Activated CD4-positive, alpha-beta T cell treated with anti-CD3 and anti-CD28 coated beads for 36 hours (primary cell): ENCODE data around the gene TMEM215. TPM values are rescaled to one million over a fixed set of nuclear protein-coding genes. Genes with fewer than 3 reads are reported as not detected.

Source experiments
- total RNA-seq, 2 experiments: library from RNA; stranded (reverse); gene quantifications; one replicate each; pipeline ENCODE4 v1.2.3, GENCODE V29; 2021

Gene TMEM215
- total RNA-seq, 2 experiments from 2014 or later, result not detected

Other genes with a start within 250 kb of the TMEM215 start
- gene SMIM27, start 231.2 kb upstream of the TMEM215 start, total RNA-seq, result 10 to 100 TPM; 16.1 to 19.5 TPM
- 10 to 100 TPM; 14.4 to 18.9 TPM for gene TOPORS, start 231.0 kb upstream of the TMEM215 start, total RNA-seq
- 10 to 100 TPM; 29.6 to 67.0 TPM for gene NDUFB6, start 210.4 kb upstream of the TMEM215 start, total RNA-seq
- under 1 TPM in 1 of 2 experiments, not detected in 1; 0.02 TPM for gene TAF1L, start 147.9 kb upstream of the TMEM215 start, total RNA-seq
- gene APTX, start 218.1 kb downstream of the TMEM215 start, total RNA-seq, result 10 to 100 TPM; 49.4 to 49.7 TPM
- 100 to 1,000 TPM; 198 to 266 TPM for gene DNAJA1, start 241.7 kb downstream of the TMEM215 start, total RNA-seq